Measurements from ENCODE around the gene LCP1.
A peak's percentile ranks its signal among the peaks of the same experiment; 100 is the strongest.
"Not testable (repeated sequence)": the region's sequence is repeated elsewhere in the genome, so short reads cannot be mapped to it uniquely, and the experiment has no call there.

LCP1 gene

GRCh38 chr13:46182491-46182877, 507 bp upstream of the LCP1 start:
- DNase-seq (ENCODE audit: low spot score) = no peak

- no peak for DNase-seq (ENCODE audit: low spot score)
Observed at GRCh38 chr13:46181377-46181839, 569 bp downstream of the LCP1 start.

- no peak for DNase-seq (ENCODE audit: low spot score)
Observed at GRCh38 chr13:46179969-46180763, 1.8 kb downstream of the LCP1 start.

DNA sequence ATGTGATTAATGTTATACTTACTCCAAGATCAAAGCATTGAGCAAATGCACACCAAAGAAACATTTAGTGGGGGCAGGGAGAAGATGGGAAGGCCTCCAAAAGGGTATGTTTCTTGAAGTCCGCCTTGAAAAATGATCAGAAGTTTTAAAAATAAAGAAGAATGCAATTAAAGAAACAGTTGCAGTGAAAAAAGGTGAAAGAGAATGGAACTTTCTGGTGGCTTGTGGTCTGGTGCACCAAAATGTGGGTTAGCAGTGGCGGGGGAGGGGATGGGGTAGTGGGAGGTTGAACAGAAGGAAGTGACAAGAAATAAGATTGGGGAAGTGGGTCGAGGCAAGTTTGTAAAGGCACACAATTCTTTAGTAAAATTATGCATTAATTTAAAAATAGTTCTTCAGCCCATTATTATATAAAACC, 2.5 kb downstream of the LCP1 start:
- peak; percentile 50 for DNase-seq (ENCODE audit: low spot score)

GRCh38 chr13:46178821-46179220, 3.2 kb downstream of the LCP1 start:
- no peak for DNase-seq (ENCODE audit: low spot score)

- DNase-seq (ENCODE audit: low spot score) = no peak
Observed at GRCh38 chr13:46178143-46178542, 3.8 kb downstream of the LCP1 start.

DNA sequence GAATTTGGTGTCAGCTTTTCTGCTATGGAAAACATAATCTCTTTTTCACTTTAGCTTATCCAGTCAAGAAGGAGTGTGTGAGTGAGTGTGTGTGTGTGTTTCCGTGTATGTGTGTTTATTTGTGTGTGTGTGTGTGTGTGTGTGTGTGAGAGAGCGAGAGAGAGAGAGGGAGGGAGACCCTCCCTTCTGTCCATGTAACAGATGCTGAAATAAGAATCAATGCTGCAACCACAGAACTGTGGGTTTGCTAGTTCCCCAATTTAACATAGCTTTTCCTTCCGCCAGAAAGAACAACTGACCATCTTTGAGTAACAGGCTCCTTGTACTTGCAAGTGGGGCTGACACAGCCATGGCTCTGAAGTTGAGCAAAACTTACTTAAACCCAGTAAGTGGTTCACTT, 5.2 kb downstream of the LCP1 start:
- DNase-seq (ENCODE audit: low spot score) = peak; percentile 10

- no peak for DNase-seq (ENCODE audit: low spot score)
Observed at GRCh38 chr13:46173656-46174055, 8.3 kb downstream of the LCP1 start.

DNA sequence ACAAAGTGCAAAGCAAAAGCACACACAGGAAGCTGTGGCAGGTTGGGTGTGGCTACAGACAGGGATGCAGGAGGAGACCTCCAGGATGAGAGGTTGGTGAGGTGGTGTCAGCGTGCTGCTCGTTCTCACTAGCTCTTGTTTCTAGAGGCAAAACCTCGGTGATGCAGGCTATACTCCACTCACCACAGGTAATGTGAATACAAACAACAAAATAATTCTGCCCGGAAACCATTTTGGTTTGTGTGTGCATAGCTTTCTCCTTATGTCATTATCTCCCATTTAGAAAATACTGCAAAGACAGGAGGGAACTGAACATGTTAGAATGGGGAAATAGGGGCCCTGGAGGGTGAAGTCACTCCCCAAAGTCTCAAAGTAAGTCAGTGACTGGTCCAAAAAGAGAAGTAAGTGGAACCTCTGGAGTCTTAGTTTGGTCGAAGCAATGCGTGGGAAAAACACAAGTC, 9.4 kb downstream of the LCP1 start:
- DNase-seq (ENCODE audit: low spot score) = no peak

GRCh38 chr13:46171739-46172138, 10.2 kb downstream of the LCP1 start:
- no peak for DNase-seq (ENCODE audit: low spot score)

DNA sequence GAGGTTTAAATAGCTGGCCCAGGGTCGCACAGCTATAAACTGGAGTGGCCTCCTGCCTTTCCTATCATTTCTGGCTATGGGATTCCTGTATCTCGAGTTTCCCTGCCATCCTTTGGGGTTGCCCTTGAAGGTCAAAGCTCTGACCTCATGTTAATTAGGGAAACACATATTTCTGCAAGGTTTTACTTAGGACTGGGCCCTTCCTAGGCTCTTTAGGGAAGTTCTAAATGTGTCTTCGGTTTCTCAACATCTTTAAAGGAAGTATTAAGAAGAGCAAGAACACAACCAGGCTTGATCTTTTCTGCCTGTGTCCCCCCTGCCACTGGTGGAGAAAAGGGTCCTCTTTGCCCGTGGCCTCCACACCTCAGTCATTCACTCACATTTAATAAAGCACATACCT, 10.8 kb downstream of the LCP1 start:
- no peak for DNase-seq (ENCODE audit: low spot score)

- no peak for DNase-seq (ENCODE audit: low spot score)
Observed at GRCh38 chr13:46170687-46171086, 11.3 kb downstream of the LCP1 start.

GRCh38 chr13:46170268-46170667, 11.7 kb downstream of the LCP1 start:
- DNase-seq (ENCODE audit: low spot score) = no peak

- no peak for DNase-seq (ENCODE audit: low spot score)
Observed at GRCh38 chr13:46169758-46170157, 12.2 kb downstream of the LCP1 start.

GRCh38 chr13:46168783-46169182, 13.2 kb downstream of the LCP1 start:
- no peak for DNase-seq (ENCODE audit: low spot score)

GRCh38 chr13:46168341-46168740, 13.6 kb downstream of the LCP1 start:
- DNase-seq (ENCODE audit: low spot score) = no peak

DNA sequence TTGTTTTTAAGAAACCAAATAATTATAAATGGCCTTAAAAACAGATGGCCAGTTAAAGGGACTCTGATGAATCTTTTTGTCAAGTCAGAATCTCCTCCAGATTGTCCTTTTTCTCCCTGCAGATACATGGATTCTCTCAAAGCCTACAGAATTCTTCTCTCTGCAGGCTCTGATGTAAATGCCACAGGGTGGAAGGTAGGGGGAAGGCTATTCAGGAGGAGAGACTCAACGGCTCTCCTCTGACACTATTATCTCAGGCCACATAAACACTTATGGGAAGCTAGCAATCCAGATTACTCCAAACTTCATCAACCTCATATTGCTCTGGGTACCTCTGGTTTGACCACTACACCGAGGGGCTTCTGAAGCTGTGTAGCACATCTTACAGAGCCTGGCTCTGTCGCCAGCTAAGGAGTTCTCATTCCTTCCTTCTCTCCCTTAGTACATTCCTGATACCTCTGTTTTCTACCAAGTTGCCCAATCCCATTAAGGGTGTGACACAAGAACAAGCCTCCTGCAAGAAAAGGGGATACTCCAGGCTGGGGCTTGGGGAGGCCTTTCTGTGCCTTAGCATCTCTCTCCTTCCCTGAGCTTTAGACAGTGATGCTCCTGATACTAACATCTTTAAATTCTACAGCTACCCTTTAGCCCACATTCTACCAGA, 14.9 kb downstream of the LCP1 start:
- DNase-seq (ENCODE audit: low spot score) = no peak

- DNase-seq (ENCODE audit: low spot score) = no peak
Observed at GRCh38 chr13:46166224-46166584, 15.8 kb downstream of the LCP1 start.

- peak; percentile 34 for DNase-seq (ENCODE audit: low spot score)
Observed at GRCh38 chr13:46165485-46166223, 16.3 kb downstream of the LCP1 start.

DNA sequence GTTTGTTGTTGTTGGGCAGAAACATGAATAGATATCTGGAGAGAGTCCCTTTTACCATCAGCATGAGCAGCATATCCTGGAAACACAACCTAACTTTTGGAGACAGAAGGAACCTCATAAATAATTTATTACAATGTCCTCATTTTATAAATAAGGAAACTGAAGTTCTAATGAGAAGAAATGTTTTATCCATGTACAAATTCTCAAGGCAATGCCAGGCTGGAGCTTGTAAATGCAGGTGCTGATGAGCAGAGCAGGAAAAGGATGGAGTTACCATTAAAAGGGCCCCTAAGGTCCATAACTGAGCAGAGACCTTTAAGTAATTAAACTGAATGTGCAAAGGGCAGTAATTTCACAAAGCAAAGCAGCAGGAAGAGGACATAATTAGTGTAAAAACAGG, 17.3 kb downstream of the LCP1 start:
- no peak for DNase-seq (ENCODE audit: low spot score)

GRCh38 chr13:46162741-46163140, 19.2 kb downstream of the LCP1 start:
- not testable (repeated sequence) for DNase-seq (ENCODE audit: low spot score)

GRCh38 chr13:46160471-46161066, 21.4 kb downstream of the LCP1 start:
- DNase-seq (ENCODE audit: low spot score) = peak; percentile 65

Measured in germinal center (tissue), 1 donor.